IMR-90 (cell line): ENCODE results near the gene C19orf25.

ENCODE experiments used
- BHLHE40 ChIP-seq: fragments of 150-350 bp; IDR thresholded peaks from 2 replicates; pipeline ENCODE4 v1.6.1; 2016; ENCODE audit warnings: mild to moderate bottlenecking, low read depth, low read length
- CEBPB ChIP-seq: IDR thresholded peaks from 2 replicates; pipeline ENCODE4 v1.6.1; 2012; ENCODE audit warnings: low read depth, low read length, improper control_type of control experiment
- CHD1 ChIP-seq: IDR thresholded peaks from 2 replicates; pipeline ENCODE4 v1.6.1; 2012; ENCODE audit warnings: low read depth, low read length, improper control_type of control experiment
- MAFK ChIP-seq: IDR thresholded peaks from 2 replicates; pipeline ENCODE4 v1.6.1; 2012; ENCODE audit warnings: low read depth, low read length, improper control_type of control experiment
- MAZ ChIP-seq: IDR thresholded peaks from 2 replicates; pipeline ENCODE4 v1.6.1; 2012; ENCODE audit warnings: low read depth, mild to moderate bottlenecking, low read length, improper control_type of control experiment, moderate library complexity, borderline replicate concordance
- MXI1 ChIP-seq: IDR thresholded peaks from 2 replicates; pipeline ENCODE4 v1.6.1; 2012; ENCODE audit warnings: low read depth, mild to moderate bottlenecking, low read length, moderate library complexity, borderline replicate concordance
- POLR2A ChIP-seq: IDR thresholded peaks from 2 replicates; pipeline ENCODE4 v1.6.1; 2012; ENCODE audit warnings: mild to moderate bottlenecking, low read depth, low read length
- RAD21 ChIP-seq: IDR thresholded peaks from 2 replicates; pipeline ENCODE4 v1.6.1; 2012; ENCODE audit warnings: low read length, improper control_type of control experiment
- RCOR1 ChIP-seq: IDR thresholded peaks from 2 replicates; pipeline ENCODE4 v1.6.1; 2012; ENCODE audit warnings: mild to moderate bottlenecking, low read length, improper control_type of control experiment; ENCODE audit not compliant: insufficient replicate concordance
- RFX5 ChIP-seq: IDR thresholded peaks from 2 replicates; pipeline ENCODE4 v1.8.0; 2012; ENCODE audit warnings: low read depth, mild to moderate bottlenecking, low read length, moderate library complexity
- SMC3 ChIP-seq: fragments of 150-350 bp; IDR thresholded peaks from 2 replicates; pipeline ENCODE4 v1.6.1; 2016; ENCODE audit warnings: low read depth, mild to moderate bottlenecking, antibody characterized with exemption, low read length, moderate library complexity
- TF ChIP-seq, protein P1 (sequence below): conservative IDR thresholded peaks from 2 replicates; pipeline ENCODE4 v1.5.1; 2012; ENCODE audit warnings: mild to moderate bottlenecking, low read depth, low read length, improper control_type of control experiment
- TF ChIP-seq, protein P2 (sequence below): fragments of 150-350 bp; IDR thresholded peaks from 2 replicates; pipeline ENCODE4 v1.6.1; 2017; ENCODE audit warnings: mild to moderate bottlenecking, antibody characterized with exemption, low read length, low read depth
- TF ChIP-seq, protein P3 (sequence below): fragments of 150-350 bp; IDR thresholded peaks from 2 replicates; pipeline ENCODE4 v1.6.1; 2016; ENCODE audit warnings: low read depth, mild to moderate bottlenecking, low read length, moderate library complexity, borderline replicate concordance

DNA sequence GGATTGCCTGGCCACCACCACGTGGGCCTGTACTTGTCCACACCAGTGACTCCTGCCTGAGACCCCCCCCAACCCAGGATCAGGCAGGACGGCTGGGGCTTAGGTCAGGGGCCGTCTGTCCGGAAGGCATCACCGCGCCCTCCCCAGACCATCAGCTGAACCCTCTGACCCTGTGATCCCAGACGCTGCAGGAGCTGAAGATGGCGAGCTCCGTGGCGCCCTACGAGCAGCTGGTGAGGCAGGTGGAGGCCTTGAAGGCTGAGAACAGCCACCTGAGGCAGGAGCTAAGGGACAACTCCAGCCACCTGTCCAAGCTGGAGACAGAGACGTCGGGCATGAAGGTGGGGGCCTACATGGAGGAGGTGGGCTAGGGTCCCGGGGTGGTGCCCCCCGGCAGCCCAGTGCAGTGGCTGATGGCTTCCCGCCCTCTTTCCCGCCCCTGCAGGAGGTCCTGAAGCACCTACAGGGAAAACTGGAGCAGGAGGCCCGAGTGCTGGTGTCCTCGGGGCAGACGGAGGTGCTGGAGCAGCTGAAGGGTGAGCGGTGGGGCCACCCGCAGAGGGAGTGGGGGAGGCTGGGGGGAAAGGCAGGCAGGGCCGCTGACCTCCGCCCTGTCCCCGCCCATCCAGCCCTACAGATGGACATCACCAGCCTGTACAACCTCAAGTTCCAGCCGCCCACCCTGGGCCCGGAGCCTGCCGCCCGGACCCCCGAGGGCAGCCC, 26.1 kb downstream of the C19orf25 start:
- TF ChIP-seq SMC3 (no peak), POLR2A (no peak), RFX5 (no peak), CEBPB (no peak), MAZ (no peak), RCOR1 (no peak), RAD21 (no peak), BHLHE40 (no peak), MXI1 (no peak), CHD1 (no peak), MAFK (no peak)
- TF ChIP-seq, protein P1, sequence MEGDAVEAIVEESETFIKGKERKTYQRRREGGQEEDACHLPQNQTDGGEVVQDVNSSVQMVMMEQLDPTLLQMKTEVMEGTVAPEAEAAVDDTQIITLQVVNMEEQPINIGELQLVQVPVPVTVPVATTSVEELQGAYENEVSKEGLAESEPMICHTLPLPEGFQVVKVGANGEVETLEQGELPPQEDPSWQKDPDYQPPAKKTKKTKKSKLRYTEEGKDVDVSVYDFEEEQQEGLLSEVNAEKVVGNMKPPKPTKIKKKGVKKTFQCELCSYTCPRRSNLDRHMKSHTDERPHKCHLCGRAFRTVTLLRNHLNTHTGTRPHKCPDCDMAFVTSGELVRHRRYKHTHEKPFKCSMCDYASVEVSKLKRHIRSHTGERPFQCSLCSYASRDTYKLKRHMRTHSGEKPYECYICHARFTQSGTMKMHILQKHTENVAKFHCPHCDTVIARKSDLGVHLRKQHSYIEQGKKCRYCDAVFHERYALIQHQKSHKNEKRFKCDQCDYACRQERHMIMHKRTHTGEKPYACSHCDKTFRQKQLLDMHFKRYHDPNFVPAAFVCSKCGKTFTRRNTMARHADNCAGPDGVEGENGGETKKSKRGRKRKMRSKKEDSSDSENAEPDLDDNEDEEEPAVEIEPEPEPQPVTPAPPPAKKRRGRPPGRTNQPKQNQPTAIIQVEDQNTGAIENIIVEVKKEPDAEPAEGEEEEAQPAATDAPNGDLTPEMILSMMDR, result no peak
- TF ChIP-seq, protein P2, sequence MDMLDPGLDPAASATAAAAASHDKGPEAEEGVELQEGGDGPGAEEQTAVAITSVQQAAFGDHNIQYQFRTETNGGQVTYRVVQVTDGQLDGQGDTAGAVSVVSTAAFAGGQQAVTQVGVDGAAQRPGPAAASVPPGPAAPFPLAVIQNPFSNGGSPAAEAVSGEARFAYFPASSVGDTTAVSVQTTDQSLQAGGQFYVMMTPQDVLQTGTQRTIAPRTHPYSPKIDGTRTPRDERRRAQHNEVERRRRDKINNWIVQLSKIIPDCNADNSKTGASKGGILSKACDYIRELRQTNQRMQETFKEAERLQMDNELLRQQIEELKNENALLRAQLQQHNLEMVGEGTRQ, result no peak
- TF ChIP-seq, protein P3, sequence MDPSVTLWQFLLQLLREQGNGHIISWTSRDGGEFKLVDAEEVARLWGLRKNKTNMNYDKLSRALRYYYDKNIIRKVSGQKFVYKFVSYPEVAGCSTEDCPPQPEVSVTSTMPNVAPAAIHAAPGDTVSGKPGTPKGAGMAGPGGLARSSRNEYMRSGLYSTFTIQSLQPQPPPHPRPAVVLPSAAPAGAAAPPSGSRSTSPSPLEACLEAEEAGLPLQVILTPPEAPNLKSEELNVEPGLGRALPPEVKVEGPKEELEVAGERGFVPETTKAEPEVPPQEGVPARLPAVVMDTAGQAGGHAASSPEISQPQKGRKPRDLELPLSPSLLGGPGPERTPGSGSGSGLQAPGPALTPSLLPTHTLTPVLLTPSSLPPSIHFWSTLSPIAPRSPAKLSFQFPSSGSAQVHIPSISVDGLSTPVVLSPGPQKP, result no peak
